AG09319 (cell line): Measurements from ENCODE around the gene ESR1.
"Not testable (repeated sequence)": the region's sequence is repeated elsewhere in the genome, so short reads cannot be mapped to it uniquely, and the experiment has no call there.

Experiments used
- DNase-seq: peaks from one replicate; pipeline ENCODE4 v3.0.0-alpha.2; 2010; ENCODE audit warnings: low read depth; ENCODE audit errors: extremely low read depth
- TF ChIP-seq, protein P1 (sequence below): IDR thresholded peaks from 2 replicates; pipeline ENCODE4 v1.5.1; 2011; ENCODE audit warnings: low read depth, mild to moderate bottlenecking, inconsistent platforms, low read length, moderate library complexity

The ESR1 gene

DNA sequence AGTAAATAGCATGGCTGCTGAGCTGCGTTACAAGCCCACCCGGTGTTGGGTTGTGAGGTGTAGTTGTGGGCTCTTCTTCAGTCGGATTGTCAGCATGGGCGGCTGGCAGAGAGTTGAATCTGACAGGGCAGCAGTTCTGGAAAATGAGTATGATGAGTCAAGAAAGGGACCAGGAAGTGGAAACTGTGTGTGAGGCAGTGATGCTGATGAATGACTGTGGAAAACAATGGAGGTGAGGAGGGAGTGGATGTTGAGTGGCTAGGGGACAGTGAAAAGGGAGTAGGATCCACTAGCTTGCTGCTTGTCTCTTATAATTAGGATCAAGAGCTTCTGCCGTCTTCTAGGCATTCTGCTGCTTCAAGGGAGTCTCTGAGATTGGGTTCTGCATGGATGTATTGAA is 154.3 kb downstream of the ESR1 start:
- DNase-seq: no peak
- TF ChIP-seq, protein P1, sequence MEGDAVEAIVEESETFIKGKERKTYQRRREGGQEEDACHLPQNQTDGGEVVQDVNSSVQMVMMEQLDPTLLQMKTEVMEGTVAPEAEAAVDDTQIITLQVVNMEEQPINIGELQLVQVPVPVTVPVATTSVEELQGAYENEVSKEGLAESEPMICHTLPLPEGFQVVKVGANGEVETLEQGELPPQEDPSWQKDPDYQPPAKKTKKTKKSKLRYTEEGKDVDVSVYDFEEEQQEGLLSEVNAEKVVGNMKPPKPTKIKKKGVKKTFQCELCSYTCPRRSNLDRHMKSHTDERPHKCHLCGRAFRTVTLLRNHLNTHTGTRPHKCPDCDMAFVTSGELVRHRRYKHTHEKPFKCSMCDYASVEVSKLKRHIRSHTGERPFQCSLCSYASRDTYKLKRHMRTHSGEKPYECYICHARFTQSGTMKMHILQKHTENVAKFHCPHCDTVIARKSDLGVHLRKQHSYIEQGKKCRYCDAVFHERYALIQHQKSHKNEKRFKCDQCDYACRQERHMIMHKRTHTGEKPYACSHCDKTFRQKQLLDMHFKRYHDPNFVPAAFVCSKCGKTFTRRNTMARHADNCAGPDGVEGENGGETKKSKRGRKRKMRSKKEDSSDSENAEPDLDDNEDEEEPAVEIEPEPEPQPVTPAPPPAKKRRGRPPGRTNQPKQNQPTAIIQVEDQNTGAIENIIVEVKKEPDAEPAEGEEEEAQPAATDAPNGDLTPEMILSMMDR: no peak

DNA sequence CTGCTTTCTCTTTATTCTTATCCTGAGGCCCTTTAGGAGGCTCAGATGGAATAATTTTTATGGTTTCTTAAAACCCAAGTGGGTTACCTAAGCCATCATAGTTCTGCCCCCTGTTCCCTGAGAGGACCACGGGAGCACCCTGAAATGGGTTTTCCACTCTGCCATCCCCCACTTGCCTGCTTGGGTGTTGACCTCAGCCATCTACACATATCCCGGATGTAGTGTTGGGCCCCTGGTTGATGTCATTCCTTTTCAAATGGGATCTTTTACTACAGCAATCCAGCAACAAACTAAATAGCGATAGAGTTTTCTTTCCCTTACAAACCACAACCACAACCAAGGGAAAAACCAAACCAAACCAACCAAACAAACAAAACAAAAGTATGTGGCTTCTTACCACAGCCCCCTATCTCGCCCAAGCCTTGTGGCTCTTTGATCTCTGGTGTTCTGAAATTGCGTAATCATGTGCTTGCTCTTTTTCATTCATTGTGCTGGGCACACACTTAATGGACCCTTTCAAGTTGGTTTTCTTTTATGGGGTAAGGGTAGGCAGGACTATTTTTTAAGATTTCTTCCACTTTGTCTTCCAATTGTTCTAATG is 154.9 kb downstream of the ESR1 start:
- TF ChIP-seq, protein P1: no peak

DNA sequence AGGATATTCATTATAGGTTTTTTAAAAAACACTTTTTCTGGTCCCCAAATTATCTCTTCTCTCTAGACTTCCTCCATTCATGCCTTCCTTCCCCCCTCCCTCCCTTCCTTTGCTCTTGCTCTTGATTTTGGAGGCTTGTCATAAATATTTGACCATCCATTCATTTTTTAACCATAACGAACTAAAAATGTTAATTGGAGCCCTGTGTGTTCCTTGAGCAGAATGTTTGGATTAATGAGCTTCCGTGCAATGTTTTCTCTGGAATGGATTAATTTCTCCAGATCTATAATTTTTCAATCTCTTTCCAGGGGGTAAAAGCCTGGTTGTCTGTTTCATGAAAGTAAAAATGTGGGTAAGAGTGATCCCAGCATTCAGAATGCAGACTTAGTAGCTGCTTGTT is 155.5 kb downstream of the ESR1 start:
- DNase-seq: no peak
- TF ChIP-seq, protein P1: no peak

More for the DNA sequence above, 154.9 kb downstream of the ESR1 start:
- DNase-seq: no peak

DNA sequence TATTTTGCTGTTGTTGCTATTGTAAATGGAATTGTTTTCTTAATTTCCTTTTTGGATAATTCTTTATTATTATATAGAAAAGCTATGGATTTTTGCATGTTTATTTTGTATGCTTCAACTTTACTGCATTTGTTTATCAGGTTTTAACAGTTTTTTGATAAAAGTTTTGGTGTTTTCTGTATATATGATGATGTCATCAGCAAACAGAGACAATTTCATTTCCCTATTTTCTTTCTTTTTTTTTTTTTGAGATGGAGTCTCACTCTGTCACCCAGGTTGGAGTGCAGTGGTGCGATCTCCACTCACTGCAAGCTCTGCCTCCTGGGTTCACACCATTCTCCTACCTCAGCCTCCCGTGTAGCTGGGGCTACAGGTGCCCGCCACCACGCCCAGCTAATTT is 156.9 kb downstream of the ESR1 start:
- not testable (repeated sequence) for DNase-seq

GRCh38 chr6:151974061-151974617 is 166.7 kb downstream of the ESR1 start:
- TF ChIP-seq, protein P1: no peak
- DNase-seq: no peak

GRCh38 chr6:151975795-151976194 is 168.3 kb downstream of the ESR1 start:
- no peak for DNase-seq
- TF ChIP-seq, protein P1: no peak

DNA sequence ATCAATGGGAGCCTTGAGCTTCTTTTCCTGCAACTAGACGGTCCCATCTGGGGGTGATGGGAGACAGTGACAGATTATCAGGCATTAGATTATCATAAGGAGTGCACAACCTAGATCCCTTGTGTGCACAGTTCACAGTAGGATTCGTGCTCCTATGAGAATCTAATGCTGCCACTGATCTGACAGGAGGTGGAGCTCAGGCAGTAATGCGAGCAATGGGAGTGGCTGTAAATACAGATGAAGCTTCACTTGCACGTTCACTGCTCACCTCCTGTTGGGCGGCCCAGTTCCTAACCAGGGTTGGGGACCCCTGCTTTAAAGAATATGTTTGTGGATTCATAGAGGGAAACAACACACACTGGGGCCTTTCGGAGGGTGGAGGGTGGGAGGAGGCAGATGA is 180.7 kb downstream of the ESR1 start:
- not testable (repeated sequence) for DNase-seq

- TF ChIP-seq, protein P1: no peak
- no peak for DNase-seq
These were observed 184.6 kb downstream of the ESR1 start for GRCh38 chr6:151992091-151992490.
